IMR-90 (cell line): ENCODE results near the gene NCOA3. TPM values are rescaled to one million over a fixed set of nuclear protein-coding genes. Genes with fewer than 3 reads are reported as not detected.

Source experiments
- ATAC-seq: fragments of 200-7000 bp; cut with Tn5 transposase; 2 replicates; pipeline ENCODE4 v1.9.1; 2020; ENCODE audit warnings: low read depth, mild to moderate bottlenecking, moderate library complexity
- BruUV-seq: library from RNA; stranded (reverse); fragments of 400-500 nt; replicated peaks from 2 replicates; lab custom pipeline; 2021; lab: Mats Ljungman, UMichigan
- CTCF ChIA-PET: fragments of 300-600 bp; formaldehyde crosslinking; extraction: SDS; loops from one replicate; lab custom pipeline; 2021; ENCODE audit warnings: antibody characterized with exemption; lab: Yijun Ruan, JAX
- POLR2A ChIA-PET: fragments of 300-600 bp; sonication (Branson Sonifier 250); formaldehyde crosslinking; loops from one replicate; lab custom pipeline; 2022; ENCODE audit warnings: antibody characterized with exemption; ENCODE audit not compliant: unreplicated experiment; lab: Charles Lee
- DNase-seq: peaks from one replicate; pipeline ENCODE4 v3.0.0; 2013
- H2AFZ ChIP-seq: replicated peaks from 2 replicates; pipeline ENCODE3; 2013; ENCODE audit warnings: low read length, mild to moderate bottlenecking; ENCODE audit not compliant: poor library complexity
- H2AK5ac ChIP-seq: 2 replicates; pipeline ENCODE4 v1.6.1; 2013; ENCODE audit warnings: low read depth, low read length, inconsistent platforms
- H2AK9ac ChIP-seq: replicated peaks from 2 replicates; pipeline ENCODE3; 2013; ENCODE audit warnings: mild to moderate bottlenecking, low read depth, low read length, moderate library complexity; ENCODE audit not compliant: poor library complexity
- H2BK120ac ChIP-seq: 2 replicates; pipeline ENCODE4 v1.6.1; 2013; ENCODE audit warnings: low read depth, low read length, inconsistent platforms
- H2BK15ac ChIP-seq: 3 replicates; pipeline ENCODE4 v1.6.1; 2013; ENCODE audit warnings: low read depth, low read length, inconsistent platforms
- H2BK20ac ChIP-seq: 2 replicates; pipeline ENCODE4 v1.6.1; 2013; ENCODE audit warnings: low read depth, mild to moderate bottlenecking, inconsistent platforms, low read length, moderate library complexity
- H2BK5ac ChIP-seq: 2 replicates; pipeline ENCODE4 v1.6.1; 2013; ENCODE audit warnings: mild to moderate bottlenecking, low read depth, low read length, inconsistent platforms; ENCODE audit not compliant: poor library complexity, severe bottlenecking
- H3K14ac ChIP-seq: replicated peaks from 2 replicates; pipeline ENCODE4 v1.6.1; 2013; ENCODE audit warnings: low read depth, low read length, inconsistent platforms
- H3K18ac ChIP-seq: 2 replicates; pipeline ENCODE4 v1.6.1; 2013; ENCODE audit warnings: low read depth, low read length, control low read depth
- H3K23ac ChIP-seq: 2 replicates; pipeline ENCODE4 v1.6.1; 2013; ENCODE audit warnings: low read depth, low read length, inconsistent platforms
- H3K27ac ChIP-seq: 2 replicates; pipeline ENCODE4 v1.5.1; 2013; ENCODE audit warnings: mild to moderate bottlenecking, control low read depth, low read length; ENCODE audit not compliant: insufficient read depth
- H3K27me3 ChIP-seq: 2 replicates; pipeline ENCODE4 v1.6.1; 2013; ENCODE audit warnings: low read length; ENCODE audit not compliant: control insufficient read depth, insufficient read depth
- H3K36me3 ChIP-seq: 2 replicates; pipeline ENCODE4 v1.6.1; 2013; ENCODE audit warnings: low read length, mixed read lengths; ENCODE audit not compliant: control insufficient read depth, insufficient read depth
- H3K4ac ChIP-seq: 2 replicates; pipeline ENCODE4 v1.6.1; 2013; ENCODE audit warnings: low read depth, low read length, inconsistent platforms
- H3K4me1 ChIP-seq: 2 replicates; pipeline ENCODE4 v1.6.1; 2013; ENCODE audit warnings: low read length, mixed read lengths; ENCODE audit not compliant: control insufficient read depth, insufficient read depth
- H3K4me2 ChIP-seq: 2 replicates; pipeline ENCODE4 v1.6.1; 2013; ENCODE audit warnings: low read depth, mild to moderate bottlenecking, control low read depth, low read length, moderate library complexity
- H3K4me3 ChIP-seq: 2 replicates; pipeline ENCODE4 v1.5.1; 2013; ENCODE audit warnings: low read depth, mild to moderate bottlenecking, control low read depth, low read length, moderate library complexity; ENCODE audit not compliant: insufficient read depth
- H3K56ac ChIP-seq: 2 replicates; pipeline ENCODE4 v1.6.1; 2013; ENCODE audit warnings: low read length, inconsistent platforms; ENCODE audit not compliant: insufficient read depth; ENCODE audit errors: extremely low read depth
- H3K79me1 ChIP-seq, 2 experiments: 2 replicates each; pipeline ENCODE4 v1.6.1; 2013; ENCODE audit warnings: low read length in 2 of 2, inconsistent platforms in 1 of 2, low read depth in 1 of 2
- H3K9ac ChIP-seq: 2 replicates; pipeline ENCODE4 v1.6.1; 2013; ENCODE audit warnings: low read depth, low read length, control low read depth
- H3K9me1 ChIP-seq: 2 replicates; pipeline ENCODE4 v1.6.1; 2013; ENCODE audit warnings: low read length, inconsistent platforms; ENCODE audit not compliant: insufficient read depth
- H3K9me3 ChIP-seq: 2 replicates; pipeline ENCODE4 v1.6.1; 2013; ENCODE audit warnings: low read length; ENCODE audit not compliant: control insufficient read depth, insufficient read depth
- H4K20me1 ChIP-seq: 2 replicates; pipeline ENCODE4 v1.6.1; 2013; ENCODE audit warnings: low read length, inconsistent platforms; ENCODE audit not compliant: insufficient read depth
- H4K5ac ChIP-seq: 2 replicates; pipeline ENCODE4 v1.6.1; 2013; ENCODE audit warnings: mild to moderate bottlenecking, low read depth, low read length, control low read depth
- H4K8ac ChIP-seq, 2 experiments: 2 replicates each; pipeline ENCODE4 v1.6.1; 2013; ENCODE audit warnings: low read depth in 2 of 2, low read length in 2 of 2, control low read depth in 1 of 2, inconsistent platforms in 1 of 2
- H4K91ac ChIP-seq: 2 replicates; pipeline ENCODE4 v1.6.1; 2013; ENCODE audit warnings: low read depth, low read length, inconsistent platforms; ENCODE audit not compliant: insufficient read depth
- CHD1 ChIP-seq: IDR thresholded peaks from 2 replicates; pipeline ENCODE4 v1.6.1; 2012; ENCODE audit warnings: low read depth, low read length, improper control_type of control experiment
- MAFK ChIP-seq: IDR thresholded peaks from 2 replicates; pipeline ENCODE4 v1.6.1; 2012; ENCODE audit warnings: low read depth, low read length, improper control_type of control experiment
- POLR2A ChIP-seq: IDR thresholded peaks from 2 replicates; pipeline ENCODE4 v1.6.1; 2012; ENCODE audit warnings: mild to moderate bottlenecking, low read depth, low read length
- RCOR1 ChIP-seq: IDR thresholded peaks from 2 replicates; pipeline ENCODE4 v1.6.1; 2012; ENCODE audit warnings: mild to moderate bottlenecking, low read length, improper control_type of control experiment; ENCODE audit not compliant: insufficient replicate concordance
- WGBS, 2 experiments: methylation state at CpG; one replicate each; pipeline versions ENCODE4 v1.1.5 to v1.1.7; 2013; ENCODE audit warnings: missing lambda C conversion rate in 2 of 2; ENCODE audit not compliant: insufficient read length in 1 of 2; ENCODE audit errors: extremely low coverage in 2 of 2; 5-methylcytosine and 5-hydroxymethylcytosine counted together
- dilution Hi-C: fragments of 300-500 bp; cut with HindIII; formaldehyde crosslinking; loops from one replicate; pipeline ENCODE4 v1.14.3; 2018; ENCODE audit warnings: low sequenced_read_pairs; ENCODE audit not compliant: unreplicated experiment
- in situ Hi-C: fragments of 300-500 bp; cut with MboI; formaldehyde crosslinking; loops from 3 replicates; pipeline ENCODE4 v1.14.3; 2019; ENCODE audit warnings: low sequenced_read_pairs, inconsistent platforms, mixed read lengths
- intact Hi-C: fragments of 100-400 bp; cut with micrococcal nuclease; formaldehyde crosslinking; loops from 2 replicates; pipeline ENCODE4 v1.10.0; 2022
- polyA plus RNA-seq, 3 experiments: library from polyadenylated mRNA; depleted of rRNA; stranded (reverse); fragments of >200 nt; gene quantifications; 2 replicates each; pipeline ENCODE4 v1.2.3, GENCODE V29; 2012; ENCODE audit warnings: low replicate concordance in 1 of 3
- total RNA-seq: library from RNA; depleted of rRNA; stranded (reverse); fragments of >200 nt; gene quantifications from 2 replicates; pipeline ENCODE4 v1.2.3, GENCODE V29; 2012
- TF ChIP-seq, protein P1 (sequence below): fragments of 150-350 bp; IDR thresholded peaks from 2 replicates; pipeline ENCODE4 v1.6.1; 2016; ENCODE audit warnings: low read depth, mild to moderate bottlenecking, low read length, moderate library complexity, borderline replicate concordance

The NCOA3 gene
- total and polyA plus RNA-seq, 2 of the 4 experiments (the other 2 are of a cell fraction) = 8.8 to 29.0 TPM

DNA sequence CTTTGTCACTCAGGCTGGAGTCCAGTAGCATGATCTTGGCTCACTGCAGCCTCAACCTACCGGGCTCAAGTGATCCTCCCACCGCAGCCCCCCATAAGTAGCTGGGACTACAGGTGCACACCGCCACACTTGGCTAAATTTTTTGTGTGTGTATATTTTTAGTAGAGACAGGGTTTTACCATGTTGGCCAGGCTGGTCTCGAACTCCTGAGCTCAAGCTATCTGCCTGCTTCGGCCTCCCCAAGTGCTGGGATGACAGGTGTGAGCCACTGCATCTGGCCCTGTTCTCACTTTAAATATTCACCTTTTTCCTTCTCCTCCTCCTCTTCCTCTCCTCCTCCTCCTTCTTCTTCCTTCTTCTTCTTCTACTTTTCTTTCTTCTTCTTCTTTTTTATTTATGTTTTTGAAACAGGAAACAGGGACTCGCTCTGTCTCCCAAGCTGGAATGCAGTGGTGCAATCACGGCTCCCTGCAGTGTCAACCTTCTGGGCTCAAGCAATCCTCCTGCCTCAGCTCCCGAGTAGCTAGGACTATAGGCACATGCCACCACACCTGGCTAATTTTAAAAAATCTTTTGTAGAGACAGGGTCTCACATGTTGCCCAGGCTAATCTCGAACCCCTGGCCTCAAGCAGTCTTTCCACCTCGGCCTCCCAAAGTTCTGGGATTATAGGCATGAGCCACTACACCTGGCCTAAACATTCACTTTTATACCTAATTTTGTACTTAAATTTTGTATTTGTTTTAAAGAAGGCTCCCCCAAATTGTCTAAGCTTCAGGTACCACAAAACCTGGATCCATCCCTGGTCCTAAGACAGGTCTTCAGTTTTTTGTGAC lies 47.2 kb upstream of the NCOA3 start:
- Histone ChIP-seq H2AFZ (no peak overlapping the region), H4K5ac (no peak overlapping the region), H3K4me2 (no peak overlapping the region), H2AK9ac (no peak overlapping the region), H3K23ac (no peak overlapping the region), H2BK5ac (no peak overlapping the region), H3K4me1 (no peaks in the 10 kb centered on the region; the same call in 1 of the 2 replicates), H3K4ac (no peak overlapping the region), H3K14ac (no peak overlapping the region), H2BK15ac (no peak overlapping the region), H4K20me1 (no peaks in the 10 kb centered on the region), H4K8ac (no peak overlapping the region), H2BK20ac (no peak overlapping the region), H3K4me3 (no peak overlapping the region), H3K36me3 (no peaks in the 10 kb centered on the region), H3K9me3 (peaks cover 12% of the 10 kb centered on the region), H3K9ac (no peak overlapping the region), H3K79me1 (no peaks in the 10 kb centered on the region), H2AK5ac (0 out of 2 replicates have a peak overlapping the region, but pooled peaks have one; percentile 39), H3K27ac (no peak overlapping the region), H3K9me1 (peaks cover 3% of the 10 kb centered on the region; the same call in 1 of the 2 replicates), H3K56ac (no peak overlapping the region), H2BK120ac (no peak overlapping the region), H3K27me3 (no peaks in the 10 kb centered on the region), H4K91ac (no peak overlapping the region), H3K18ac (no peak overlapping the region)
- in situ Hi-C loops = no loop called here
- WGBS, 2 experiments = 80% methylated on average over 6 of the region's 10 CpGs; no CpG with 5 or more reads in 1 of the 2 experiments
- DNase-seq = no peak
- POLR2A ChIA-PET = no interaction called here
- dilution Hi-C loops = no loop called here
- CTCF ChIA-PET = interaction anchor here (1.1 kb wide), 1 partner anchor 9 kb away, joined by 4 read pairs; no protein-coding TSS in a partner anchor
- intact Hi-C loops = no loop called here
- no TSS peak for BruUV-seq
- TF ChIP-seq CHD1 = no peak
- no peak for TF ChIP-seq RCOR1
- TF ChIP-seq MAFK = no peak
- TF ChIP-seq POLR2A = no peak
- TF ChIP-seq, protein P1, sequence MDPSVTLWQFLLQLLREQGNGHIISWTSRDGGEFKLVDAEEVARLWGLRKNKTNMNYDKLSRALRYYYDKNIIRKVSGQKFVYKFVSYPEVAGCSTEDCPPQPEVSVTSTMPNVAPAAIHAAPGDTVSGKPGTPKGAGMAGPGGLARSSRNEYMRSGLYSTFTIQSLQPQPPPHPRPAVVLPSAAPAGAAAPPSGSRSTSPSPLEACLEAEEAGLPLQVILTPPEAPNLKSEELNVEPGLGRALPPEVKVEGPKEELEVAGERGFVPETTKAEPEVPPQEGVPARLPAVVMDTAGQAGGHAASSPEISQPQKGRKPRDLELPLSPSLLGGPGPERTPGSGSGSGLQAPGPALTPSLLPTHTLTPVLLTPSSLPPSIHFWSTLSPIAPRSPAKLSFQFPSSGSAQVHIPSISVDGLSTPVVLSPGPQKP = no peak
- no peak for ATAC-seq
